Measurements from ENCODE around the gene MATR3.
"Not testable (repeated sequence)": the region's sequence is repeated elsewhere in the genome, so short reads cannot be mapped to it uniquely, and the experiment has no call there.

MATR3 gene

GRCh38 chr5:139297439-139298133 is 4.0 kb downstream of the MATR3 start:
- DNase-seq (ENCODE audit: low spot score): no peak
- Mint-ChIP-seq H3K4me1 (ENCODE audit: low read depth) (peaks cover 58% of the 10 kb centered on the region), H3K36me3 (ENCODE audit: low read depth) (peaks cover 34% of the 10 kb centered on the region)

GRCh38 chr5:139298242-139298641 is 4.7 kb downstream of the MATR3 start:
- Mint-ChIP-seq H3K4me1 (ENCODE audit: low read depth) (peaks cover 58% of the 10 kb centered on the region), H3K27me3 (ENCODE audit: low read depth) (no peaks in the 10 kb centered on the region), H3K4me3 (peak overlapping the region; percentile 52), H3K9me3 (no peaks in the 10 kb centered on the region), H3K36me3 (ENCODE audit: low read depth) (peaks cover 36% of the 10 kb centered on the region), H3K27ac (peak overlapping the region; percentile 33)
- DNase-seq (ENCODE audit: low spot score): no peak

More at GRCh38 chr5:139297439-139298133, 4.0 kb downstream of the MATR3 start:
- no peaks in the 10 kb centered on the region for H3K27me3 Mint-ChIP-seq (ENCODE audit: low read depth)
- H3K4me3 Mint-ChIP-seq: peak overlapping the region; percentile 52
- H3K9me3 Mint-ChIP-seq: no peaks in the 10 kb centered on the region
- H3K27ac Mint-ChIP-seq: peak overlapping the region; percentile 18

- Mint-ChIP-seq H3K27ac (peak overlapping the region; percentile 50), H3K4me3 (peak overlapping the region; percentile 15), H3K4me1 (ENCODE audit: low read depth) (peaks cover 63% of the 10 kb centered on the region), H3K27me3 (ENCODE audit: low read depth) (no peaks in the 10 kb centered on the region), H3K36me3 (ENCODE audit: low read depth) (peaks cover 33% of the 10 kb centered on the region), H3K9me3 (no peaks in the 10 kb centered on the region)
- DNase-seq (ENCODE audit: low spot score): no peak
These were observed 5.9 kb downstream of the MATR3 start for GRCh38 chr5:139299486-139299885.

GRCh38 chr5:139301808-139302499 is 8.4 kb downstream of the MATR3 start:
- Mint-ChIP-seq H3K9me3 (no peaks in the 10 kb centered on the region), H3K4me1 (ENCODE audit: low read depth) (peaks cover 66% of the 10 kb centered on the region), H3K4me3 (no peak overlapping the region), H3K27me3 (ENCODE audit: low read depth) (no peaks in the 10 kb centered on the region), H3K36me3 (ENCODE audit: low read depth) (peaks cover 20% of the 10 kb centered on the region), H3K27ac (peak overlapping the region; percentile 17)
- no peak for DNase-seq (ENCODE audit: low spot score)

- Mint-ChIP-seq H3K9me3 (no peaks in the 10 kb centered on the region), H3K27ac (no peak overlapping the region), H3K4me1 (ENCODE audit: low read depth) (peaks cover 60% of the 10 kb centered on the region), H3K27me3 (ENCODE audit: low read depth) (no peaks in the 10 kb centered on the region), H3K4me3 (no peak overlapping the region), H3K36me3 (ENCODE audit: low read depth) (peaks cover 23% of the 10 kb centered on the region)
- DNase-seq (ENCODE audit: low spot score): no peak
These were observed 11.1 kb downstream of the MATR3 start for GRCh38 chr5:139304391-139305324.

GRCh38 chr5:139306197-139306596 is 12.7 kb downstream of the MATR3 start:
- H3K36me3 Mint-ChIP-seq (ENCODE audit: low read depth): peaks cover 23% of the 10 kb centered on the region
- peak overlapping the region; percentile 6 for H3K4me3 Mint-ChIP-seq
- no peaks in the 10 kb centered on the region for H3K27me3 Mint-ChIP-seq (ENCODE audit: low read depth)
- DNase-seq (ENCODE audit: low spot score): no peak
- H3K9me3 Mint-ChIP-seq: no peaks in the 10 kb centered on the region
- peaks cover 64% of the 10 kb centered on the region for H3K4me1 Mint-ChIP-seq (ENCODE audit: low read depth)
- peak overlapping the region; percentile 14 for H3K27ac Mint-ChIP-seq

GRCh38 chr5:139306628-139307379 is 13.3 kb downstream of the MATR3 start:
- H3K4me1 Mint-ChIP-seq (ENCODE audit: low read depth): peaks cover 61% of the 10 kb centered on the region
- no peak for DNase-seq (ENCODE audit: low spot score)
- H3K27me3 Mint-ChIP-seq (ENCODE audit: low read depth): no peaks in the 10 kb centered on the region
- H3K27ac Mint-ChIP-seq: no peak overlapping the region
- H3K36me3 Mint-ChIP-seq (ENCODE audit: low read depth): peaks cover 21% of the 10 kb centered on the region
- peak overlapping the region; percentile 6 for H3K4me3 Mint-ChIP-seq
- no peaks in the 10 kb centered on the region for H3K9me3 Mint-ChIP-seq

- Mint-ChIP-seq H3K9me3 (no peaks in the 10 kb centered on the region), H3K4me1 (ENCODE audit: low read depth) (peaks cover 50% of the 10 kb centered on the region), H3K27ac (peak overlapping the region; percentile 28), H3K4me3 (peak overlapping the region; percentile 1), H3K36me3 (ENCODE audit: low read depth) (peaks cover 15% of the 10 kb centered on the region), H3K27me3 (ENCODE audit: low read depth) (no peaks in the 10 kb centered on the region)
- no peak for DNase-seq (ENCODE audit: low spot score)
These were observed 15.3 kb downstream of the MATR3 start for GRCh38 chr5:139308797-139309196.

- not testable (repeated sequence) for DNase-seq (ENCODE audit: low spot score); H3K27me3 Mint-ChIP-seq (ENCODE audit: low read depth); H3K27ac Mint-ChIP-seq; H3K9me3 Mint-ChIP-seq; H3K4me3 Mint-ChIP-seq
- Mint-ChIP-seq H3K4me1 (ENCODE audit: low read depth) (peaks cover 51% of the 10 kb centered on the region), H3K36me3 (ENCODE audit: low read depth) (peaks cover 28% of the 10 kb centered on the region)
These were observed 17.2 kb downstream of the MATR3 start for GRCh38 chr5:139310715-139311186.

- peaks cover 41% of the 10 kb centered on the region for H3K4me1 Mint-ChIP-seq (ENCODE audit: low read depth)
- H3K27me3 Mint-ChIP-seq (ENCODE audit: low read depth): no peaks in the 10 kb centered on the region
- H3K4me3 Mint-ChIP-seq: no peak overlapping the region
- no peaks in the 10 kb centered on the region for H3K9me3 Mint-ChIP-seq
- no peak overlapping the region for H3K27ac Mint-ChIP-seq
- DNase-seq (ENCODE audit: low spot score): no peak
- H3K36me3 Mint-ChIP-seq (ENCODE audit: low read depth): peaks cover 36% of the 10 kb centered on the region
These were observed 18.5 kb downstream of the MATR3 start for GRCh38 chr5:139312075-139312474.

GRCh38 chr5:139314276-139314675 is 20.7 kb downstream of the MATR3 start:
- DNase-seq (ENCODE audit: low spot score): no peak
- peaks cover 36% of the 10 kb centered on the region for H3K36me3 Mint-ChIP-seq (ENCODE audit: low read depth)
- H3K4me3 Mint-ChIP-seq: no peak overlapping the region
- no peaks in the 10 kb centered on the region for H3K27me3 Mint-ChIP-seq (ENCODE audit: low read depth)
- no peak overlapping the region for H3K27ac Mint-ChIP-seq
- H3K9me3 Mint-ChIP-seq: no peaks in the 10 kb centered on the region
- H3K4me1 Mint-ChIP-seq (ENCODE audit: low read depth): peaks cover 23% of the 10 kb centered on the region

GRCh38 chr5:139315056-139315615 is 21.6 kb downstream of the MATR3 start:
- DNase-seq (ENCODE audit: low spot score): no peak
- peak overlapping the region; percentile 31 for H3K27ac Mint-ChIP-seq
- peaks cover 19% of the 10 kb centered on the region for H3K4me1 Mint-ChIP-seq (ENCODE audit: low read depth)
- H3K27me3 Mint-ChIP-seq (ENCODE audit: low read depth): no peaks in the 10 kb centered on the region
- H3K4me3 Mint-ChIP-seq: no peak overlapping the region
- peaks cover 38% of the 10 kb centered on the region for H3K36me3 Mint-ChIP-seq (ENCODE audit: low read depth)
- H3K9me3 Mint-ChIP-seq: no peaks in the 10 kb centered on the region

GRCh38 chr5:139335811-139336210 is 42.3 kb downstream of the MATR3 start:
- DNase-seq (ENCODE audit: low spot score): no peak
- H3K27ac Mint-ChIP-seq: no peak overlapping the region
- H3K27me3 Mint-ChIP-seq (ENCODE audit: low read depth): no peaks in the 10 kb centered on the region
- H3K9me3 Mint-ChIP-seq: no peaks in the 10 kb centered on the region
- H3K4me1 Mint-ChIP-seq (ENCODE audit: low read depth): peaks cover 2% of the 10 kb centered on the region
- no peak overlapping the region for H3K4me3 Mint-ChIP-seq
- H3K36me3 Mint-ChIP-seq (ENCODE audit: low read depth): peaks cover 19% of the 10 kb centered on the region
